GM19239 (cell line): ENCODE data around the gene UNC80.

Experiments used
- DNase-seq: peaks from one replicate; pipeline ENCODE4 v3.0.0; 2011; ENCODE audit warnings: low spot score; ENCODE audit not compliant: insufficient read length
- FAIRE-seq: peaks from 2 replicates; lab custom pipeline; 2011; peaks lifted over from hg19 to GRCh38; lab: Jason Lieb, UNC

Gene UNC80

GRCh38 chr2:209960045-209960444 lies 188.4 kb downstream of the UNC80 start:
- FAIRE-seq (no peak), DNase-seq (no peak)

- peak; percentile 75 for FAIRE-seq
Measured at GRCh38 chr2:209960676-209961630, 189.3 kb downstream of the UNC80 start.

GRCh38 chr2:209965723-209966122 lies 194.1 kb downstream of the UNC80 start:
- DNase-seq (no peak), FAIRE-seq (no peak)

More at GRCh38 chr2:209960676-209961630, 189.3 kb downstream of the UNC80 start:
- peak; percentile 21 for DNase-seq

GRCh38 chr2:209969692-209970091 lies 198.1 kb downstream of the UNC80 start:
- DNase-seq = no peak
- FAIRE-seq = no peak

GRCh38 chr2:209970271-209970670 lies 198.6 kb downstream of the UNC80 start:
- FAIRE-seq (no peak), DNase-seq (no peak)

GRCh38 chr2:209970711-209971110 lies 199.1 kb downstream of the UNC80 start:
- DNase-seq (no peak), FAIRE-seq (no peak)

- DNase-seq (no peak), FAIRE-seq (no peak)
Measured at GRCh38 chr2:209973328-209973727, 201.7 kb downstream of the UNC80 start.

GRCh38 chr2:209974576-209974975 lies 202.9 kb downstream of the UNC80 start:
- FAIRE-seq (no peak), DNase-seq (no peak)

GRCh38 chr2:209976698-209977385 lies 205.2 kb downstream of the UNC80 start:
- peak; percentile 28 for FAIRE-seq

GRCh38 chr2:209977386-209978239 lies 206.0 kb downstream of the UNC80 start:
- FAIRE-seq (peak; percentile 96), DNase-seq (no peak)

More at GRCh38 chr2:209976698-209977385, 205.2 kb downstream of the UNC80 start:
- no peak for DNase-seq

GRCh38 chr2:209984291-209984690 lies 212.7 kb downstream of the UNC80 start:
- DNase-seq (no peak), FAIRE-seq (no peak)

GRCh38 chr2:209985874-209986273 lies 214.2 kb downstream of the UNC80 start:
- DNase-seq = no peak
- FAIRE-seq = no peak

GRCh38 chr2:209986415-209986814 lies 214.8 kb downstream of the UNC80 start:
- no peak for DNase-seq
- FAIRE-seq = no peak

GRCh38 chr2:209988010-209988409 lies 216.4 kb downstream of the UNC80 start:
- DNase-seq (no peak), FAIRE-seq (no peak)

GRCh38 chr2:209990838-209991237 lies 219.2 kb downstream of the UNC80 start:
- DNase-seq (no peak), FAIRE-seq (peak; percentile 51)

- no peak for FAIRE-seq
- DNase-seq = no peak
Measured at GRCh38 chr2:209993968-209994367, 222.3 kb downstream of the UNC80 start.

GRCh38 chr2:209998596-209998995 lies 227.0 kb downstream of the UNC80 start:
- no peak for FAIRE-seq
- DNase-seq = no peak

GRCh38 chr2:210000464-210001324 lies 229.1 kb downstream of the UNC80 start:
- FAIRE-seq = no peak
- DNase-seq = no peak
